Adrenal gland (tissue), 12 donors: ENCODE data around the gene ARID4B. TPM values are rescaled to one million over a fixed set of nuclear protein-coding genes. Genes with fewer than 3 reads are reported as not detected.

Experiments
- DNase-seq, 7 donors: peaks; one replicate each; pipeline ENCODE4 v3.0.0-alpha.2; 2019 to 2020
- H3K27ac ChIP-seq, 5 donors: fragments of 200-600 bp; sonication (generic) in 4 of 5; 1 replicate in 3 of 5; 2 replicates in 2 of 5; pipeline versions ENCODE4 v1.5.1 to v1.8.0; 2016 to 2020; ENCODE audit warnings: mild to moderate bottlenecking in 1 of 5
- H3K27me3 ChIP-seq: fragments of 200-600 bp; 2 replicates; pipeline ENCODE4 v1.8.0; 2021
- H3K36me3 ChIP-seq, 2 donors: fragments of 200-600 bp; replicated peaks in 1 of 2; 1 replicate in 1 of 2; 2 replicates in 1 of 2; pipeline versions ENCODE4 v1.5.1 to v1.8.0; 2018 to 2022
- H3K4me1 ChIP-seq, 2 donors: fragments of 200-600 bp; replicated peaks in 1 of 2; 1 replicate in 1 of 2; 2 replicates in 1 of 2; pipeline versions ENCODE4 v1.5.1 to v1.8.0; 2018 to 2021
- H3K4me3 ChIP-seq, 4 donors: fragments of 200-600 bp; sonication (generic) in 3 of 4; one replicate each; pipeline ENCODE4 v1.5.1; 2016 to 2018
- H3K9me3 ChIP-seq, 3 donors: fragments of 200-600 bp; sonication (generic) in 1 of 3; replicated peaks in 1 of 3; 1 replicate in 2 of 3; 2 replicates in 1 of 3; pipeline versions ENCODE4 v1.5.1 to v1.8.0; 2016 to 2021
- POLR2A ChIP-seq, 2 donors: fragments of 450-650 bp; IDR thresholded peaks; one replicate each; pipeline ENCODE4 v1.6.1; 2017; ENCODE audit warnings: antibody characterized with exemption in 2 of 2, mild to moderate bottlenecking in 2 of 2, moderate library complexity in 1 of 2
- WGBS, 4 donors: extraction: QIAGEN DNeasy Blood & Tissue Kit in 2 of 4; methylation state at CpG; one replicate each; pipeline versions ENCODE4 v1.1.5 to v1.1.7; 2013 to 2017; 5-methylcytosine and 5-hydroxymethylcytosine counted together
- intact Hi-C, 2 donors: fragments of 100-400 bp; cut with DNase I; formaldehyde crosslinking; loops; one replicate each; pipeline versions ENCODE4 v1.14.1 to v1.15.0; 2022 to 2023
- polyA plus RNA-seq, 3 donors: library from polyadenylated mRNA; stranded (reverse); fragments of 200-250 nt in 2 of 3; fragments of 350-450 nt in 1 of 3; fragmentation: Illumina TruSeq in 1 of 3; extraction: RNeasy Lipid Tissue Mini Kit (QIAGEN cat#74804) in 1 of 3; gene quantifications; one replicate each; pipeline ENCODE4 v1.2.3, GENCODE V29; 2013 to 2014
- total RNA-seq, 9 donors: library from RNA; depleted of rRNA in 4 of 9; stranded (reverse); fragments of >200 nt in 4 of 9; fragments of 120-200 nt in 1 of 9; fragmentation: NEBNext Ultra II Directional in 1 of 9; extraction: Animal tissue kit (Norgen Biotek cat#: 25700) in 1 of 9; gene quantifications; one replicate each; pipeline versions ENCODE4 v1.1.0 to v1.2.4, GENCODE V29; 2013 to 2023
- TF ChIP-seq, protein P1 (sequence below), 6 experiments: fragments of 450-650 bp in 4 of 6; fragments of 200-600 bp in 2 of 6; sonication (generic) in 1 of 6; IDR thresholded peaks; 1 replicate in 5 of 6; 2 replicates in 1 of 6; pipeline versions ENCODE4 v1.5.1 to v1.8.0; 2016 to 2021; ENCODE audit warnings: antibody characterized with exemption in 6 of 6, mild to moderate bottlenecking in 2 of 6, moderate library complexity in 1 of 6
- donor health status: healthy with polysubstance abuse.
- donor health status: Bipolar disorder and iron deficiency.
- donor health status: DM: yes; HTN: yes; CAD: no.
- donor health status: DM: no; HTN: no; CAD: no.
- donor health status: DM: no; HTN: no; CAD: no.
- donor health status: DM: yes; HTN: yes; CAD: no.

Gene ARID4B
- total and polyA plus RNA-seq, 12 donors, result 12.4 to 44.0 (median 28.1) TPM

DNA sequence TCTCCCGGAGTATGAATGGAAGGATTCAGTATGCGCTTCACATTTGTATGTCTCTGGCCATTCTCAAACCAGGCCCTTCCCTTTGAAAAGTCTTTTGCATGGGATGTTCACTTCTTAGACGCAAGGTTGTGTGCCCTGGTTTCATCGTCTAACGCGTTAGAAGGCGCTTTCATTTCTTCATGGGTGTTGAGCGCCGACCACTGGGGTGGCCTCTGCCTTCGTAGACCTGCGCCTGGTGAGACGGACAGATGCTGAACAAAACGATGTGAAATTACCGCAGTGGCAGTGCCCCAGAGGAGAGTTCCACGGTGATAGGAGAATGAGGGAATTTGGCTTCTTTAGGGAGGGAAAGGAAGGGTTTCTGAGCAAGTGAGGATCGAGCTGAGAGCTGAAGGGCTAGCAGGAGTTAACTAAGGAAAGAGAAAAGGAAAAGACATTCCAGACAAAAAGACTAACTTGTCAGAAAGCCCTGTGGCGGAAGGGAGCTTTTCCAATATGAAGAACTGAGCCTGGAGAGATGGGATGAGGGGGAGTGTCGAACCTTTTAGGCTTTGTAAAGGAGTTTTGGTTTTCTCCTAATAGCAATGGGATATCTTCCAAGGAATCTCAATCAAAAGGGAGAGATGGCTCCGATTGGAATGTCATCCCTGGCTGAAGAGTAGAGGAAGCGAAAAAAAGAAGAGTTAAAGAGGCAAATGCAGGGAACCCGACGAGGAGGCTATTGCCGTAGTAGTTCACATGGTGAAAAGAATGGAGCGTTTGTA, 1.3 kb upstream of the ARID4B start:
- H3K36me3 ChIP-seq, result no peaks in the 10 kb centered on the region
- H3K9me3 ChIP-seq, result no peaks in the 10 kb centered on the region
- intact Hi-C loops, result loop anchor here in 1 of 2 donors (10.0 kb wide), 1 partner anchor 85 kb away; no protein-coding TSS in a partner anchor
- TF ChIP-seq POLR2A (IDR thresholded peaks at IDR 0.05), result no peak
- TF ChIP-seq, protein P1, sequence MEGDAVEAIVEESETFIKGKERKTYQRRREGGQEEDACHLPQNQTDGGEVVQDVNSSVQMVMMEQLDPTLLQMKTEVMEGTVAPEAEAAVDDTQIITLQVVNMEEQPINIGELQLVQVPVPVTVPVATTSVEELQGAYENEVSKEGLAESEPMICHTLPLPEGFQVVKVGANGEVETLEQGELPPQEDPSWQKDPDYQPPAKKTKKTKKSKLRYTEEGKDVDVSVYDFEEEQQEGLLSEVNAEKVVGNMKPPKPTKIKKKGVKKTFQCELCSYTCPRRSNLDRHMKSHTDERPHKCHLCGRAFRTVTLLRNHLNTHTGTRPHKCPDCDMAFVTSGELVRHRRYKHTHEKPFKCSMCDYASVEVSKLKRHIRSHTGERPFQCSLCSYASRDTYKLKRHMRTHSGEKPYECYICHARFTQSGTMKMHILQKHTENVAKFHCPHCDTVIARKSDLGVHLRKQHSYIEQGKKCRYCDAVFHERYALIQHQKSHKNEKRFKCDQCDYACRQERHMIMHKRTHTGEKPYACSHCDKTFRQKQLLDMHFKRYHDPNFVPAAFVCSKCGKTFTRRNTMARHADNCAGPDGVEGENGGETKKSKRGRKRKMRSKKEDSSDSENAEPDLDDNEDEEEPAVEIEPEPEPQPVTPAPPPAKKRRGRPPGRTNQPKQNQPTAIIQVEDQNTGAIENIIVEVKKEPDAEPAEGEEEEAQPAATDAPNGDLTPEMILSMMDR (IDR thresholded peaks at IDR 0.05), result peak in 2 of 6 experiments; percentile 16 to 25
- DNase-seq, result peak; percentile 26 to 71 (median 45)
- H3K27me3 ChIP-seq, result no peaks in the 10 kb centered on the region
- peak overlapping the region; percentile 69 to 95 (median 93) for H3K27ac ChIP-seq
- H3K4me1 ChIP-seq, result peaks cover 23 to 54% of the 10 kb centered on the region in 2 donors
- WGBS, 4 donors, result 1 to 3% (median 1%) methylated on average over 24 of the region's 24 CpGs
- H3K4me3 ChIP-seq, result peak overlapping the region in 3 of 4 donors; percentile 38 to 85 (median 38)

DNA sequence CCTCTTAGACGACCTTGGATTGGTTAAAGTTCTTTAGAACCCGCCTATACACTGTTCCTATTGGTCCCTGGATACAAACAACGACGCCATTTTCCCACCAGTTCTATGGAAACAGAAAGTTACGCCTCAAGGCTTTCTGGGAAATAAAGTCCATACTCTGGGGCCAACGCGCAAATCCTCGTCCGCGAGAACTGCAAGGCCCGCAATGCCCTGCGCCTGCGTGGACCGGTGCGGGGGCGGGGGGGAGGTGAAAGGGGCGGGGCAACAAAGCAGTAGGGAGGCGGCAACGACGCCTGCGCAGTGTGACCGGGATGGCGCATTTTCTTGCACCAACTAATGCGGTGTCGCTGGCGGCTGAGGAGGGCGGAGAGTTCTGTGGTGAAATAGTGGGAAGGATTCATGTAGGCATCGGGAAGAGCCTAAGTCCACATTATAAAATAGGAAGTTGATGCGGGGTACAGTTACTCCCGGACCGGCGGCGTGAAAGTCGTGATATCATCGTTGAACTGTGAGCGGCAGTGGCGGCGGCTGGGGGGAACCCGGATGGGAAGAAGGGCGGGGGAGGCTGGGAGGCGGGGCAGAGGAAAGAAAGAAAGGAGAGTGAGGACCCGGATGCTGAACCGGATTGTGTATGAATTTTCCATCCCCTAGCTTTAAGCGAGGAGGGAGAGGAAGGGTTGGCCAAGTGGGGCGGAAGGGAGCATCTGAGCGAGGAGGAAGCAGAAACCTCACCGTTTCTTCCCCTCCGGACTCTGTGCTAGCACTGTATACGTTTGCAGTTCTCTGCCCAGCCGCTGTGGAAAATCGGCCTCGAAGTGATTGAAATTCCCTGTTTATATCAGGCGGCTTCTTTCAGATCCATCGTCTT, 526 bp upstream of the ARID4B start, which contains the start of gene GGPS1:
TSS of gene GGPS1 (plus strand) at position 300 of the 868 bp plus-strand sequence. CDS start 6,695 bp downstream, outside the sequence.
- Histone ChIP-seq H3K36me3 (no peaks in the 10 kb centered on the region), H3K27ac (peak within 1 kb of the TSS; percentile 69 to 96 (median 94)), H3K9me3 (no peaks in the 10 kb centered on the region), H3K4me3 (peak within 1 kb of the TSS; percentile 80 to 100 (median 98)), H3K4me1 (peaks cover 23 to 59% of the 10 kb centered on the region in 2 donors), H3K27me3 (no peaks in the 10 kb centered on the region)
- 0% methylated on average over 54 of the region's 54 CpGs for WGBS, 4 donors
- intact Hi-C loops, result loop anchor here in 1 of 2 donors (10.0 kb wide), 1 partner anchor 86 kb away; no protein-coding TSS in a partner anchor
- TF ChIP-seq, protein P1 (IDR thresholded peaks at IDR 0.05), result peak in 3 of 6 experiments; percentile 25 to 44 (median 35)
- TF ChIP-seq POLR2A (IDR thresholded peaks at IDR 0.05), result peak; percentile 78
- DNase-seq, result peak; percentile 97 to 100 (median 99)

- intact Hi-C loops, result loop anchor here in 1 of 2 donors (10.0 kb wide), 1 partner anchor 88 kb away; no protein-coding TSS in a partner anchor
- peak; percentile 27 to 63 (median 44) for DNase-seq
- Histone ChIP-seq H3K27ac (peak overlapping the region; percentile 66 to 96 (median 91)), H3K4me1 (peaks cover 23 to 67% of the 10 kb centered on the region in 2 donors), H3K36me3 (no peaks in the 10 kb centered on the region), H3K9me3 (no peaks in the 10 kb centered on the region), H3K4me3 (peak overlapping the region; percentile 80 to 100 (median 98)), H3K27me3 (no peaks in the 10 kb centered on the region)
- TF ChIP-seq, protein P1 (IDR thresholded peaks at IDR 0.05), result no peak
- no peak for TF ChIP-seq POLR2A (IDR thresholded peaks at IDR 0.05)
- WGBS, 4 donors, result 0 to 2% (median 1%) methylated on average over 10 to 78 of the region's 78 CpGs
These were observed 1.0 kb downstream of the ARID4B start for GRCh38 chr1:235326719-235327558.
